WTC11 (cell line): ENCODE results near the gene CRYGN. TPM values are rescaled to one million over a fixed set of nuclear protein-coding genes. Genes with fewer than 3 reads are reported as not detected.

Experiments
- ATAC-seq: fragments of 200-7000 bp; cut with Tn5 transposase; 2 replicates; pipeline ENCODE4 v1.10.0; 2021; ENCODE audit warnings: mild to moderate bottlenecking, moderate library complexity
- CTCF ChIA-PET: fragments of 300-600 bp; sonication (Branson Sonifier 250); formaldehyde crosslinking; loops from one replicate; lab custom pipeline; 2021; ENCODE audit warnings: antibody characterized with exemption; lab: Charles Lee
- POLR2A ChIA-PET: fragments of 350-600 bp; sonication (Branson Sonifier 250); formaldehyde crosslinking; loops from one replicate; lab custom pipeline; 2021; ENCODE audit warnings: antibody characterized with exemption; lab: Charles Lee
- DNase-seq: peaks from one replicate; pipeline ENCODE4 v3.0.0; 2021; ENCODE audit warnings: low spot score
- H3K27ac Mint-ChIP-seq: 2 replicates; pipeline ENCODE4 v1.8.0; 2021; ENCODE audit warnings: mixed read lengths
- H3K27me3 Mint-ChIP-seq: 2 replicates; pipeline ENCODE4 v1.8.0; 2021; ENCODE audit warnings: low read depth, mild to moderate bottlenecking, moderate library complexity, mixed read lengths
- H3K36me3 Mint-ChIP-seq: 2 replicates; pipeline ENCODE4 v1.8.0; 2021; ENCODE audit warnings: mixed read lengths
- H3K4me1 Mint-ChIP-seq: 2 replicates; pipeline ENCODE4 v1.8.0; 2022; ENCODE audit warnings: mixed read lengths
- H3K4me3 Mint-ChIP-seq: 2 replicates; pipeline ENCODE4 v1.8.0; 2021; ENCODE audit warnings: mild to moderate bottlenecking, moderate library complexity, mixed read lengths
- H3K9me3 Mint-ChIP-seq: 2 replicates; pipeline ENCODE4 v1.8.0; 2021; ENCODE audit warnings: mixed read lengths
- ATF1 ChIP-seq: sonication (generic); formaldehyde crosslinking; IDR thresholded peaks from 2 replicates; pipeline ENCODE4 v1.8.1; 2023; ENCODE audit warnings: mild to moderate bottlenecking, moderate library complexity, missing genetic modification reagents
- CTCF ChIP-seq: fragments of 200-600 bp; IDR thresholded peaks from 2 replicates; pipeline ENCODE4 v1.8.0; 2022; ENCODE audit warnings: antibody characterized with exemption
- EMX1 ChIP-seq: fragments of 250-450 bp; sonication (Bioruptor Pico); IDR thresholded peaks from 2 replicates; pipeline ENCODE4 v1.8.0; 2021; ENCODE audit warnings: mild to moderate bottlenecking
- FOXP4 ChIP-seq: sonication (generic); formaldehyde crosslinking; IDR thresholded peaks from 2 replicates; pipeline ENCODE4 v1.8.0; 2022; ENCODE audit warnings: mild to moderate bottlenecking, missing genetic modification reagents
- IRF2 ChIP-seq: sonication (generic); formaldehyde crosslinking; IDR thresholded peaks from 2 replicates; pipeline ENCODE4 v1.8.0; 2022; ENCODE audit warnings: low read depth, missing genetic modification reagents, borderline replicate concordance
- JUN ChIP-seq: sonication (generic); formaldehyde crosslinking; IDR thresholded peaks from 2 replicates; pipeline ENCODE4 v1.8.0; 2023; ENCODE audit warnings: mild to moderate bottlenecking, missing genetic modification reagents
- NFE2L1 ChIP-seq: sonication (generic); formaldehyde crosslinking; IDR thresholded peaks from 2 replicates; pipeline ENCODE4 v1.8.1; 2023; ENCODE audit warnings: missing genetic modification reagents
- NFYB ChIP-seq: sonication (generic); formaldehyde crosslinking; conservative IDR thresholded peaks from 2 replicates; pipeline ENCODE4 v1.8.0; 2022; ENCODE audit warnings: low read depth, missing genetic modification reagents
- NR1H2 ChIP-seq: sonication (generic); formaldehyde crosslinking; IDR thresholded peaks from 2 replicates; pipeline ENCODE4 v1.9.0; 2021; ENCODE audit warnings: mild to moderate bottlenecking, moderate library complexity, missing genetic modification reagents
- NR3C1 ChIP-seq: sonication (generic); formaldehyde crosslinking; conservative IDR thresholded peaks from 2 replicates; pipeline ENCODE4 v1.8.1; 2023; ENCODE audit warnings: low read depth, mild to moderate bottlenecking, missing genetic modification reagents
- TEAD4 ChIP-seq: sonication (generic); formaldehyde crosslinking; IDR thresholded peaks from 2 replicates; pipeline ENCODE4 v1.8.0; 2022; ENCODE audit warnings: mild to moderate bottlenecking, missing genetic modification reagents
- ZBTB43 ChIP-seq: sonication (generic); formaldehyde crosslinking; IDR thresholded peaks from 2 replicates; pipeline ENCODE4 v1.8.1; 2023; ENCODE audit warnings: mild to moderate bottlenecking, missing genetic modification reagents
- ZNF263 ChIP-seq: sonication (generic); formaldehyde crosslinking; IDR thresholded peaks from 2 replicates; pipeline ENCODE4 v1.8.1; 2022; ENCODE audit warnings: low read depth, mild to moderate bottlenecking, moderate library complexity, missing genetic modification reagents
- ZNF671 ChIP-seq: fragments of 250-450 bp; sonication (Bioruptor Pico); IDR thresholded peaks from 2 replicates; pipeline ENCODE4 v1.8.0; 2021; ENCODE audit warnings: mild to moderate bottlenecking
- total RNA-seq: library from RNA; stranded (reverse); gene quantifications from 3 replicates; pipeline ENCODE4 v1.2.3, GENCODE V29; 2021
- TF ChIP-seq, protein P1 (sequence below): sonication (generic); formaldehyde crosslinking; IDR thresholded peaks from 2 replicates; pipeline ENCODE4 v1.8.1; 2022; ENCODE audit warnings: missing genetic modification reagents, borderline replicate concordance
- TF ChIP-seq, protein P2 (sequence below): fragments of 250-450 bp; sonication (Bioruptor Pico); IDR thresholded peaks from 2 replicates; pipeline ENCODE4 v1.9.0; 2021; ENCODE audit warnings: mild to moderate bottlenecking
- TF ChIP-seq, protein P3 (sequence below): sonication (generic); formaldehyde crosslinking; IDR thresholded peaks from 2 replicates; pipeline ENCODE4 v1.8.1; 2022; ENCODE audit warnings: low read depth, mild to moderate bottlenecking, moderate library complexity, missing genetic modification reagents, borderline replicate concordance

CRYGN gene
- total RNA-seq, 1 experiment from 2014 or later: 1.5 TPM

DNA sequence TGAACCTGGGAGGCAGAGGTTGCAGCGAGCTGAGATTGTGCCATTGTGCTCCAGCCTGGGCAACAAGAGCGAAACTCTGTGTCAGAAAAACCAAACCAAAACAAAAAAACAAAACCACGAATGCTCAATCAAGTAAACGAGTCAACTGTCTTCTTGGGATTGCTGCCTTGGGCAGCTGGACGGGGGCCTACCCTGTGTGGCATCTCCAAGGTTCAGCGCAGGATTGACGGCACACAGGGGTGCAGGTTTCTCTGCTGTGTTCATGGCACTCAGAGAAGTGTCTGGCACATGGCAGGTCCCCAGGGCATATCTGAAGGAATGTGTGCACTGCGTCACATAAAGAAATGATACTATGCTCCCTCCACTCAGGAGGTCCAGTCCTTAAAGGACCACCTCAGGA lies 25.2 kb upstream of the CRYGN start:
- peaks cover 29% of the 10 kb centered on the region for H3K9me3 Mint-ChIP-seq
- peak overlapping the region; percentile 73; the same call in 1 of the 2 replicates for H3K27ac Mint-ChIP-seq
- CTCF ChIA-PET: no interaction called here
- no peak for TF ChIP-seq NFYB (CRISPR knock-in tag)
- TF ChIP-seq ATF1 (CRISPR knock-in tag): no peak
- TF ChIP-seq EMX1 (CRISPR knock-in tag): no peak
- no peak for TF ChIP-seq IRF2 (CRISPR knock-in tag)
- H3K36me3 Mint-ChIP-seq: peaks cover 81% of the 10 kb centered on the region
- no peaks in the 10 kb centered on the region for H3K27me3 Mint-ChIP-seq
- H3K4me1 Mint-ChIP-seq: peaks cover 57% of the 10 kb centered on the region
- no peak overlapping the region for H3K4me3 Mint-ChIP-seq
- POLR2A ChIA-PET: interaction anchor here (0.7 kb wide), 1 partner anchor 13 kb away, joined by 3 read pairs; no protein-coding TSS in a partner anchor
- DNase-seq (no peak), ATAC-seq (no peak)

DNA sequence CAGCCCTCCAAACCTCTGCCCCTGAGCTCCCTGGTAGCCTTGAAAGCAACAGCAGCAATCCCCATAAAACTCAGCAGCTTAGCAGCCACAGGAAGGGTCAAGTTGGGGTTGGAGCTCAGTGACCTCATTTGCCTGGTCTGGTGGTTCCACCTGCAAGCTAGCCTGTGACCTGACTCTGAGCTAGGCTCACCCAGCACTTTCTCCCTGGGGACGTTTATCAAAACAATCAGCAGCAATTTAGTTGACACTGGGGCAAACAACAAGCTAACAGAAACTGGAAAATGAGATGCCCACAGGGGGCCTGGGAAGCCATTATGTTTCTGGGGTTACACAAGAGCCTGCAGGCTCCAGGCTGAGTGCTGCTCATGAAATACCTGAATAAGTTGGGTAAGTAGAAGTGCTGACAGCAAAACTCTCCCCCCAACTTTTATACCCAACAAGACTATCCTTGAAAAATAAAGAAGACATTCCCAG lies 22.4 kb upstream of the CRYGN start:
- ATAC-seq (peak; percentile 32), DNase-seq (no peak)
- H3K27ac Mint-ChIP-seq: peak overlapping the region; percentile 83
- H3K27me3 Mint-ChIP-seq: peaks cover 3% of the 10 kb centered on the region
- no peak overlapping the region for H3K4me3 Mint-ChIP-seq
- peaks cover 64% of the 10 kb centered on the region for H3K36me3 Mint-ChIP-seq
- POLR2A ChIA-PET: no interaction called here
- TF ChIP-seq FOXP4 (peak; percentile 21; the same call in 1 of the 2 replicates), CTCF (no peak)
- peaks cover 49% of the 10 kb centered on the region for H3K4me1 Mint-ChIP-seq
- peaks cover 36% of the 10 kb centered on the region for H3K9me3 Mint-ChIP-seq
- CTCF ChIA-PET: interaction anchor here (1.0 to 1.8 kb wide), 5 partner anchors 10 to 170 kb away, joined by 4 to 7 read pairs (median 5); partner anchors contain the start of genes CRYGN and RHEB

GRCh38 chr7:151461942-151462230 lies 21.9 kb upstream of the CRYGN start:
- POLR2A ChIA-PET: no interaction called here
- TF ChIP-seq, protein P1, sequence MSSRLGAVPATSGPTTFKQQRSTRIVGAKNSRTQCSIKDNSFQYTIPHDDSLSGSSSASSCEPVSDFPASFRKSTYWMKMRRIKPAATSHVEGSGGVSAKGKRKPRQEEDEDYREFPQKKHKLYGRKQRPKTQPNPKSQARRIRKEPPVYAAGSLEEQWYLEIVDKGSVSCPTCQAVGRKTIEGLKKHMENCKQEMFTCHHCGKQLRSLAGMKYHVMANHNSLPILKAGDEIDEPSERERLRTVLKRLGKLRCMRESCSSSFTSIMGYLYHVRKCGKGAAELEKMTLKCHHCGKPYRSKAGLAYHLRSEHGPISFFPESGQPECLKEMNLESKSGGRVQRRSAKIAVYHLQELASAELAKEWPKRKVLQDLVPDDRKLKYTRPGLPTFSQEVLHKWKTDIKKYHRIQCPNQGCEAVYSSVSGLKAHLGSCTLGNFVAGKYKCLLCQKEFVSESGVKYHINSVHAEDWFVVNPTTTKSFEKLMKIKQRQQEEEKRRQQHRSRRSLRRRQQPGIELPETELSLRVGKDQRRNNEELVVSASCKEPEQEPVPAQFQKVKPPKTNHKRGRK (CRISPR knock-in tag): no peak
- TF ChIP-seq NR3C1 (CRISPR knock-in tag): no peak
- TF ChIP-seq CTCF: no peak
- no peak for TF ChIP-seq ATF1 (CRISPR knock-in tag)
- TF ChIP-seq TEAD4 (CRISPR knock-in tag): no peak
- no peak for TF ChIP-seq ZNF671 (CRISPR knock-in tag)
- TF ChIP-seq, protein P2, sequence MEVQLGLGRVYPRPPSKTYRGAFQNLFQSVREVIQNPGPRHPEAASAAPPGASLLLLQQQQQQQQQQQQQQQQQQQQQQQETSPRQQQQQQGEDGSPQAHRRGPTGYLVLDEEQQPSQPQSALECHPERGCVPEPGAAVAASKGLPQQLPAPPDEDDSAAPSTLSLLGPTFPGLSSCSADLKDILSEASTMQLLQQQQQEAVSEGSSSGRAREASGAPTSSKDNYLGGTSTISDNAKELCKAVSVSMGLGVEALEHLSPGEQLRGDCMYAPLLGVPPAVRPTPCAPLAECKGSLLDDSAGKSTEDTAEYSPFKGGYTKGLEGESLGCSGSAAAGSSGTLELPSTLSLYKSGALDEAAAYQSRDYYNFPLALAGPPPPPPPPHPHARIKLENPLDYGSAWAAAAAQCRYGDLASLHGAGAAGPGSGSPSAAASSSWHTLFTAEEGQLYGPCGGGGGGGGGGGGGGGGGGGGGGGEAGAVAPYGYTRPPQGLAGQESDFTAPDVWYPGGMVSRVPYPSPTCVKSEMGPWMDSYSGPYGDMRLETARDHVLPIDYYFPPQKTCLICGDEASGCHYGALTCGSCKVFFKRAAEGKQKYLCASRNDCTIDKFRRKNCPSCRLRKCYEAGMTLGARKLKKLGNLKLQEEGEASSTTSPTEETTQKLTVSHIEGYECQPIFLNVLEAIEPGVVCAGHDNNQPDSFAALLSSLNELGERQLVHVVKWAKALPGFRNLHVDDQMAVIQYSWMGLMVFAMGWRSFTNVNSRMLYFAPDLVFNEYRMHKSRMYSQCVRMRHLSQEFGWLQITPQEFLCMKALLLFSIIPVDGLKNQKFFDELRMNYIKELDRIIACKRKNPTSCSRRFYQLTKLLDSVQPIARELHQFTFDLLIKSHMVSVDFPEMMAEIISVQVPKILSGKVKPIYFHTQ (CRISPR knock-in tag): no peak
- no peak for TF ChIP-seq ZNF263 (CRISPR knock-in tag)
- no peak for TF ChIP-seq NFE2L1
- no peak for TF ChIP-seq ZBTB43 (CRISPR knock-in tag)
- no peak for TF ChIP-seq NR1H2 (CRISPR knock-in tag)
- TF ChIP-seq, protein P3, sequence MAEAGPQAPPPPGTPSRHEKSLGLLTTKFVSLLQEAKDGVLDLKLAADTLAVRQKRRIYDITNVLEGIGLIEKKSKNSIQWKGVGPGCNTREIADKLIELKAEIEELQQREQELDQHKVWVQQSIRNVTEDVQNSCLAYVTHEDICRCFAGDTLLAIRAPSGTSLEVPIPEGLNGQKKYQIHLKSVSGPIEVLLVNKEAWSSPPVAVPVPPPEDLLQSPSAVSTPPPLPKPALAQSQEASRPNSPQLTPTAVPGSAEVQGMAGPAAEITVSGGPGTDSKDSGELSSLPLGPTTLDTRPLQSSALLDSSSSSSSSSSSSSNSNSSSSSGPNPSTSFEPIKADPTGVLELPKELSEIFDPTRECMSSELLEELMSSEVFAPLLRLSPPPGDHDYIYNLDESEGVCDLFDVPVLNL (CRISPR knock-in tag): no peak
- TF ChIP-seq JUN (CRISPR knock-in tag): no peak
- peaks cover 3% of the 10 kb centered on the region for H3K27me3 Mint-ChIP-seq
- no peak overlapping the region for H3K4me3 Mint-ChIP-seq
- no peak for DNase-seq
- CTCF ChIA-PET: interaction anchor here (1.0 to 1.8 kb wide), 6 partner anchors 10 to 170 kb away, joined by 4 to 7 read pairs (median 5); partner anchors contain the start of genes CRYGN and RHEB
- peaks cover 64% of the 10 kb centered on the region for H3K36me3 Mint-ChIP-seq
- peak overlapping the region; percentile 83 for H3K27ac Mint-ChIP-seq
- H3K4me1 Mint-ChIP-seq: peaks cover 53% of the 10 kb centered on the region
- H3K9me3 Mint-ChIP-seq: peaks cover 40% of the 10 kb centered on the region
- ATAC-seq: peak; percentile 8; the same call in 1 of the 2 replicates
